ELF-1 (cell line): ENCODE results near the gene CTCFL.

Experiments
- DNase-seq: peaks from one replicate; pipeline ENCODE4 v3.0.0-alpha.2; 2016; ENCODE audit warnings: low read depth, low spot score

CTCFL gene

GRCh38 chr20:57467742-57468141 is 57.2 kb downstream of the CTCFL start:
- DNase-seq: peak; percentile 45

GRCh38 chr20:57465943-57466342 is 59.0 kb downstream of the CTCFL start:
- DNase-seq: no peak

- DNase-seq: no peak
Measured at GRCh38 chr20:57465486-57465885, 59.5 kb downstream of the CTCFL start.

GRCh38 chr20:57464642-57465211 is 60.2 kb downstream of the CTCFL start:
- no peak for DNase-seq

- DNase-seq: no peak
Measured at GRCh38 chr20:57462781-57463180, 62.2 kb downstream of the CTCFL start.

DNA sequence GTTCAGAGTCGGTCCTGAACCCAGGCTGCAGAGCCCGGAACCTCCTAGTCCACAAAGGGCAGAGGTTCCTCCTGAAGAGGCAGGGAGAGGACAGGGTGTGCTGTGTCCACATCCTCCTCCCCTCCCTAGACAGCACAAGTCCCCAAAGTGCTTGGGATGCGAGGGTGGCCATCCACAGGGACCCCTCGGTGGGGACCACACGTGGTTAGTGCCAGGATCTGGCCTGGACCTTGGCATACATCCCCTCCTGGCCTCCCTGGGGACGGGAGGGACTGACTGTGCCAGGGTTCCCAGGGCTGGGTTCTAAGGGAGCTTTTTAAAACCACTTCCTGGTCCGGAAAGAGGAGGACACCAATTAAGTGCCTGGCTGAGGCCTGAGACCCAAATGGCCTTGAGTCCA is 63.2 kb downstream of the CTCFL start:
- DNase-seq: no peak

DNA sequence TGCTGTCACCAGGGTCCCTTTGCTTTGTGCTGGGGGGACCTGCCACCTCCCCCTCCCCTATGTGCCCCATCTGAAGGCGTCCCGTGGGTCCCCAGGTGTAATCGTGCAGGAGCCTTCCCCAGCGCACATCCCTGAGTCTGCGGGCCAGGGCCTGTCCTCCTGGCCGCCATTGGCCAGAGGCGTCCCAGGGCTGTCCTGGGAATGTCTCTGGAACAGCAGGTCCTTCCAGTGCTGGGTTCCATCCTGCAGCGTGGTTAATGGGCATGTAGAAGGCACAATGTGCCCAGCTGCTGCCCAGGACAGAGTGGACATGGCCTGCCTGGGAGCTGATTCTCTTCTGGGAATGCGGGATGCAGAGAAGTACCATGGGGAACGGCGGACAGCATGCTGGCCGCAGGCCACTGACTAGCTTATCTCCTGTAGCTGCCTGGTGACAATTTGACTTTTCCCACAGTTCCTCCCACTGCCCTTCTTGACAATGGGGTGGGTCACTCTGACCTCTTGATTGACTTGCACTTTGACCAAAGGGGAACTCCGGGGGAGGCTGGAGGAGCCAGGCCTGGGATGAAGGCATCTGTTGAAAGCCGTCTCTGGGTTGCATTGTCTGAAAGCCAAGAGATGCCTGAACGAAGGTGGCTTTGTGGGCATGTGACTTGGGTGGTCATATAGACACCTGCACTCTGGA is 64.0 kb downstream of the CTCFL start:
- no peak for DNase-seq

- peak; percentile 52 for DNase-seq
Measured at GRCh38 chr20:57459897-57460296, 65.0 kb downstream of the CTCFL start.

GRCh38 chr20:57459278-57459677 is 65.7 kb downstream of the CTCFL start:
- no peak for DNase-seq

DNA sequence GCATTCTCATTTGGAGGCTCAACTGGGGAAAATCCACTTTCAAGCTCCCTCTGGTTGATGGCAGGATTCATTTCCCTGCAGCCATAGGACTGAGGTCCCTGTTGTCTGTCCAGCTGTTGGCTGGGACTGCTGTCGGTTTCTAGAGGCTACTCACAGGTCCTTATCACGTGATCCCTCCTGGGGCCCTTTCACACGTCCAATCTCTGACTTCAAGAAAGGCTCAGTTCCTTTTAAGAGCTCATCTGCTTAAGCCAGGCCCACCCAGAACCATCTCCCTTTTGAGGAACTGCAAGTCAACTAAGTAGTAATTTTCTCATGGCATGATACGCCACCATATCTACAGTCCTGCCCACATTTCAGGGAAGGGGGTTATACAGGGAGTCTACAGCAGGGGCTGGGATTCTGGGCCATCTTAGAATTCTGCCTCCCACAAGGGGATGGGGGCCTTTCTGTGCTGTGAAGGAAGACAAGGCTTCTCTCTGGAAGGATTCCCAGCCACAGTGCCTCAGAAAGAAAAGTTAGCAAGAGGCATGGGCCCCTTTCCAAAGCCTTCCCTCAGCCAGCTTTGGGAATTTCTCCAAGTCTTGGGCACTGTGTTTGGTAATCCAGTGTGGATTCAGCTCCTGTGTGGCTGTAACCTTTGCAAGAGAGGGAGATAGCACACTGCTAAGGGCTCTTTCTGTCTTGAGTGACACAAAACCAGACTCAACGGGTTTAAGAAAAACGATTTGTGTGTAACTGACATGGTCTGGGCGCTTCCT is 66.4 kb downstream of the CTCFL start:
- no peak for DNase-seq

- no peak for DNase-seq
Measured at GRCh38 chr20:57457243-57458095, 67.5 kb downstream of the CTCFL start.

- DNase-seq: no peak
Measured at GRCh38 chr20:57456116-57456515, 68.8 kb downstream of the CTCFL start.

DNA sequence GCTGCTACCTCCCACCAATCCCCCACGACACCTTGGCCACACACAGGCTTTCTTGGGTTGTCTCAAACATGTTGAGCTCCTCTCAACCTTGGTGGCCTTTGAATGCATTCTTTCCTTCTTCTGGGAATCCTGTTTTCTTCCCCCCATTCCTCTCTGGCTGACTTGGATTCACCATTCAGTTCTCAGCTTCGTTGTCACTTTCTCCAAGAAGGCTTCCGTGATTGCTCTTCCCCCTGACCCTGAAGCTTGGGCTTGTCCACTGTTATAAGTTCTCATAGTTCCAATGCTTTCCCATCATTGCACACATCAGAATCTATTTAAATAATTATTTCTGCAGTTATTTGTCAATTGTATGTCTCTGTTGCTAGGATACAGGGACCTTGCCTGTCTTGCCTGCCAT is 69.6 kb downstream of the CTCFL start:
- DNase-seq: no peak

DNA sequence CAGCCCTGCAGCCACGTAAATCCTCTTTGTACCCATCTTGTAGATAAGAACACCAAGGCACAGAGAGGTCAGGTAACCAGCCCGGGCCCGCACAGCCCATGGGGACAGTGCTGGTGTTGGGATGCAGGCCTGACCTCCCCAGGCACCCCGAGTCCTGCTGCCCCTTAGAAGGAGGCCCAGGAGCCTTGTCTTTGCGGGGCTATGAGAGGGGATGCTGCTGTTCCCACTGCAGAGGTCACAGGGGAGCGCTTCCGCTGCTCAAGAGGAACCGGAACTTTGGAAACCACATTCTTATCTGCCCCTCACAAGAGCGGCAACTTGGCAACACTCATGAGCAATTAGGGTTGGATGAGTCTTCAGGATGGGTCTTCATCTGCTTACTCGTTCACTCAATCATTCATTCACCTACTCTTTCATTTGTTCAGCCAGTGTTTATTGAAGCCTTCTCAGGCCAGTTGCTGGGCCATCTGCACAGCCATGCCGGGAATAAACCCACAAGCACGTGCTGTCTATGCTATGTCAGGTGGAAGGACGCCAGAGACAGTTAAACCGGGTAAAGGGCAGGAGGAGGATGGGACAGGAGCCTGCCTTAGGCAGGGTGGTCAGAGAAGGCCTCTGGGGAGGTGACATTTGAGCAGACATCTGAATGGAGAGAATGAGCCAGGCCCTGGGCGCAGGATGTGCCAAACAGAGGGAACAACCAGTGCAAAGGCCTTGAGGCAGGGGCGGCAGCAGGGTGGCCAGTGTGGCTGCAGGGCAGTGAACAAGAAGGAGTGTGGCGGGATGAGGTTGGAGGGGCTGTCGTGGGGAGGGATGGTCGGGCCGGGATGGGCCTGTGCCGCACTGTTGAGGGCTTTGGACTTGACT is 72.9 kb downstream of the CTCFL start:
- no peak for DNase-seq

DNA sequence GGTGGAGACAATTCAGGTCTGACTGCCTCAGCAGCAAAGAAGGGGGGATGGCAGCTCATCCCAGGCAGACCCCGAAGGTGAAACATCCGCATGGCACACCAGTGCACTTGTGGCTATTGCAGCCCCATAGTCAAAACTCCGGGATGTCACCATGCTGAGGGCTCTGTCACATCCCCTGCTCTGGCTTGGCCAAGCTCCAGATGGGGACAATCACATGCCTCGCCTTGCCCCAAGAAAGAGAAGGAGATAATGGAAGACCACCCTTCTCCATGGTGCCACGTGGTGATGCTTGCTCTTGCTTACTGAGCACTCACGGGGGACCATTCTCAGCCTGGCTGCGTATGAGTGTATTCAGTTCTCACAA is 73.5 kb downstream of the CTCFL start:
- DNase-seq: no peak

DNA sequence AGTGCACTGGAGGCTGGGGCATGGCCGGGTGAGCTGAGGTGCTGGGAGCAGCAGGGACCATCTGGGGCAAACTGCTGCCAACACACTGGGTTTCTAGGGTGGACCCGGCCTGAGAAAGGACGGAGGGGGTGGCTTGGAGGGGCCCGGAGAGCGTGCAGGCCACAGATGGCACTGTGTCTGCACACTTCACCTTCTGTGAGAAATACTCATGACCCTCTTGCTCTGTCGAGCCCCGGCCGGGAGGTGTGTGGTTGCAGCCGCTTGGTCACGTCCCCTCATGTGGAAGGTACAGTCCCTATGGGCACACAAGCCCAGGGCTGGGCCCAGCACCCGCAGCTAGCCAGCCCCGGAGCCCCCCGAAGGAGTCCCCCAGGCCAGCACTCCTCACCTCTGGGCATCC is 74.0 kb downstream of the CTCFL start:
- DNase-seq: no peak

DNA sequence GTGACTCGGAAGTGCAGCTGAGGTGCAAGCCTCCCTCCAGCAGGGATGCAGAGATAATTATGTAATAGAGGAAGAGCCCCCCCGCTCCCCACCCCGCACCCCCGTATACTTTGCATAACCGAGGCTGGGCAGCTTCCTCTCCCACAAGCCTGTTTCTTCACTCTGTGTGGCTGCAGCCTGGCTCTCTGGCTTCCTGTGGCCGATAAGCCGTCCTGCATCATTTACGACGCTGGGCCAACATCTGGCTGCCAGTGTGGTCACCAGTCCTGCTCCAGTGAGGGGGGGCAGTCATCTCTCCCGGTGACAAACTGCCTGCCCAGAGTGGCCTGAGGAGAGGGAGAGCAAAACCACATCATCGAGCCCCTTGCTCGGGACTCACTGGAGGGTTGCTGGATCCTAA is 74.5 kb downstream of the CTCFL start:
- DNase-seq: no peak

DNA sequence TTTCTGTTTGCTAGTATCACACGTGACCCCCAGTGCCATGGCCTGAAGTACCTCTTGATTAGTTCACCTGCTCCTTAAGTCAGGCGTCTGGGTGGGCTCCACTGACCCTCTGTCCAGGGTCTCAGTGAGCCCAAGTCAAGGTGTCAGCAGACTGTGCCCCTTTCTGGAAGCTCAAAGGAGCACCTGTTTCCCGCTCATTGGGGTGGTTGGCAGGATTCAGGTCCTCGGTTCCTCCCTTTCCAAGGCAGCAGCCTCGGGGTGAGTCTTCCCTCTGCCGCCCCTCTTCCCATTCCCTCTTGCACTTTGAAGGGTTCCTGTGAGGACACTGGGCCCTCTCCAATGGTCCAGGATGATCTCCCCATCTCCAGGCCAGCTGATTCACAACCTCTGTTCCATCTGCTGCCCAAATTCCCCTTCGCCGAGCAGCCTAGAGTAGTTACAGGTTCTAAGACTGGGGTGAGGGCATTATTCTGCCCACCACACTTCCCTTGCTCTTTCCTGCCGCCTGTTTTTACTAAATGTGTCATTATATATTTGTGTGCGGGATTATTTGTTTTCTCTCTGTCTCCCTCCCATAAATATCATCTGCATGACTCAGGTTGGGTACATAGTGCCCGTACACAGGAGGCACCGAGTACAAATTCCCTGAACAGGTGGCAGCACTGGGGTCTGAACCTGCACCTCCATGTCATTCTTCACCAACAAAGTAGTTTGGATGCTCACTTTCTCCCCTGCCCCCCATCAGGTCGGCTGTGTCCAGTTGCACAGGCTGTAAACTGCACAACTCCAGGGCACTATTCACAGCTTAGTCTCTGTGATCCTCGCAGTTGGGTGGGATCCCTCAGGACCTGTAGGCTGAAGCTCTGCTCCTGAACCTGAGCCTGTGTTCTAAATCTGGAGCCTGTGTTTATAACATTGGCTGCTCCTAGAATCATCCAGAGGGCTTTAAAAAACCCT is 75.3 kb downstream of the CTCFL start:
- DNase-seq: no peak

GRCh38 chr20:57448764-57449354 is 76.1 kb downstream of the CTCFL start:
- DNase-seq: no peak
